Endothelial cell of umbilical vein (primary cell): ENCODE results near the gene ATL1. TPM values are rescaled to one million over a fixed set of nuclear protein-coding genes. Genes with fewer than 3 reads are reported as not detected.
A peak's percentile ranks its signal among the peaks of the same experiment; 100 is the strongest.

ENCODE experiments used
- BruUV-seq: library from RNA; stranded (reverse); fragments of 400-500 nt; replicated peaks from 2 replicates; lab custom pipeline; 2021; lab: Mats Ljungman, UMichigan
- CTCF ChIA-PET: fragments of 300-600, 350-600 bp; sonication (Branson Sonifier 250); formaldehyde crosslinking; loops from one replicate; lab custom pipeline; 2021; ENCODE audit warnings: antibody characterized with exemption, inconsistent platforms; lab: Charles Lee
- POLR2A ChIA-PET: fragments of 300-600, 350-600 bp; sonication (Branson Sonifier 250); formaldehyde crosslinking; loops from one replicate; lab custom pipeline; 2021; ENCODE audit warnings: antibody characterized with exemption, inconsistent platforms; lab: Charles Lee
- DNase-seq: peaks from one replicate; pipeline ENCODE4 v3.0.0-alpha.2; 2011; ENCODE audit warnings: low read depth, low spot score
- FAIRE-seq: peaks from 2 replicates; lab custom pipeline; 2011; peaks lifted over from hg19 to GRCh38; lab: Jason Lieb, UNC
- H2AFZ ChIP-seq: 2 replicates; pipeline ENCODE4 v1.6.0; 2012; ENCODE audit warnings: low read depth, low read length, control low read depth, inconsistent platforms
- H3K27ac ChIP-seq: 2 replicates; pipeline ENCODE4 v1.5.1; 2011; ENCODE audit warnings: low read depth, mild to moderate bottlenecking, control low read depth, low read length, moderate library complexity; ENCODE audit not compliant: insufficient read depth
- H3K27me3 ChIP-seq, 2 experiments: 2 replicates each; pipeline versions ENCODE4 v1.6.0 to v1.6.1; 2011; ENCODE audit warnings: low read length in 2 of 2, mixed read lengths in 1 of 2; ENCODE audit not compliant: control insufficient read depth in 2 of 2, insufficient read depth in 2 of 2
- H3K36me3 ChIP-seq, 2 experiments: 2 replicates in 1 of 2; 3 replicates in 1 of 2; pipeline ENCODE4 v1.5.1; 2011; ENCODE audit warnings: low read length in 2 of 2, mild to moderate bottlenecking in 1 of 2, moderate library complexity in 1 of 2; ENCODE audit not compliant: control insufficient read depth in 2 of 2, insufficient read depth in 2 of 2; ENCODE audit errors: extremely low read depth in 1 of 2
- H3K4me1 ChIP-seq: 3 replicates; pipeline ENCODE4 v1.5.1; 2011; ENCODE audit warnings: mild to moderate bottlenecking, low read length; ENCODE audit not compliant: control insufficient read depth, insufficient read depth; ENCODE audit errors: extremely low read depth
- H3K4me2 ChIP-seq: 2 replicates; pipeline ENCODE4 v1.6.1; 2011; ENCODE audit warnings: low read length, control low read depth, mixed read lengths; ENCODE audit not compliant: insufficient read depth
- H3K4me3 ChIP-seq, 3 experiments: fragments of 200-600 bp in 1 of 3; sonication (generic), shearing (Covaris generic) in 1 of 3; replicated peaks in 1 of 3; 2 replicates each; pipeline ENCODE4 v1.5.1; 2011 to 2016; ENCODE audit warnings: control low read depth in 3 of 3, low read length in 3 of 3, mild to moderate bottlenecking in 2 of 3, inconsistent platforms in 1 of 3, low read depth in 1 of 3, moderate library complexity in 1 of 3; ENCODE audit not compliant: insufficient read depth in 1 of 3
- H3K79me2 ChIP-seq: 2 replicates; pipeline ENCODE4 v1.6.0; 2012; ENCODE audit warnings: low read length, inconsistent platforms; ENCODE audit not compliant: control insufficient read depth, insufficient read depth
- H3K9ac ChIP-seq: replicated peaks from 2 replicates; pipeline ENCODE3; 2011; ENCODE audit warnings: low read length, control low read depth; ENCODE audit not compliant: insufficient read depth; ENCODE audit errors: extremely low read depth
- H3K9me1 ChIP-seq: replicated peaks from 3 replicates; pipeline ENCODE4 v1.6.0; 2011; ENCODE audit warnings: mild to moderate bottlenecking, low read length; ENCODE audit not compliant: control insufficient read depth, insufficient read depth; ENCODE audit errors: extremely low read depth
- H3K9me3 ChIP-seq: replicated peaks from 2 replicates; pipeline ENCODE4 v1.5.1; 2012; ENCODE audit warnings: low read length, inconsistent platforms; ENCODE audit not compliant: control insufficient read depth, insufficient read depth
- H4K20me1 ChIP-seq: replicated peaks from 2 replicates; pipeline ENCODE3; 2011; ENCODE audit warnings: mild to moderate bottlenecking, low read length; ENCODE audit not compliant: control insufficient read depth, insufficient read depth; ENCODE audit errors: extremely low read depth
- EZH2 ChIP-seq: IDR thresholded peaks from 2 replicates; pipeline ENCODE4 v1.6.1; 2012; ENCODE audit warnings: borderline replicate concordance, low read depth, mild to moderate bottlenecking, moderate library complexity, low read length, inconsistent platforms; ENCODE audit not compliant: severe bottlenecking
- FOS ChIP-seq: IDR thresholded peaks from 2 replicates; pipeline ENCODE4 v1.6.1; 2011; ENCODE audit warnings: mild to moderate bottlenecking, low read length, moderate library complexity, borderline replicate concordance; ENCODE audit not compliant: insufficient read depth
- GATA2 ChIP-seq: IDR thresholded peaks from 2 replicates; pipeline ENCODE4 v1.7.0; 2011; ENCODE audit warnings: low read depth, mild to moderate bottlenecking, moderate library complexity, mixed read lengths, low read length; ENCODE audit not compliant: insufficient read length, insufficient read depth
- JUN ChIP-seq: IDR thresholded peaks from 2 replicates; pipeline ENCODE4 v1.6.1; 2011; ENCODE audit warnings: borderline replicate concordance, low read depth; ENCODE audit not compliant: insufficient read length, insufficient read depth
- MYC ChIP-seq: IDR thresholded peaks from one replicate; pipeline ENCODE4 v1.6.1; 2011; ENCODE audit warnings: mild to moderate bottlenecking, low read depth, low read length
- POLR2A ChIP-seq: IDR thresholded peaks from 2 replicates; pipeline ENCODE4 v1.6.1; 2012; ENCODE audit warnings: low read depth, mild to moderate bottlenecking, control low read depth, low read length
- POLR2AphosphoS5 ChIP-seq: IDR thresholded peaks from 2 replicates; pipeline ENCODE4 v1.6.1; 2012; ENCODE audit warnings: low read depth, mild to moderate bottlenecking, control low read depth, low read length, moderate library complexity; ENCODE audit not compliant: insufficient read depth
- dilution Hi-C: fragments of 300-500 bp; cut with MboI; formaldehyde crosslinking; loops from one replicate; pipeline ENCODE4 v1.15.0; 2019; ENCODE audit warnings: low sequenced_read_pairs; ENCODE audit not compliant: extremely low pct_ligation_motif_present
- intact Hi-C: fragments of 100-400 bp; cut with micrococcal nuclease; formaldehyde crosslinking; loops from one replicate; pipeline ENCODE4 v1.10.0; 2022
- polyA plus RNA-seq, 4 experiments: library from polyadenylated mRNA; depleted of rRNA in 3 of 4; stranded (reverse) in 3 of 4; unstranded in 1 of 4; fragments of >200 nt; gene quantifications; 2 replicates each; pipeline versions ENCODE4 v1.2.1 to v1.2.3, GENCODE V29; 2011 to 2012; ENCODE audit warnings: missing spikeins in 1 of 4
- total RNA-seq: library from RNA; stranded (reverse); gene quantifications from 2 replicates; pipeline ENCODE4 v1.2.3, GENCODE V29; 2021
- TF ChIP-seq, protein P1 (sequence below): IDR thresholded peaks from 2 replicates; pipeline ENCODE4 v1.6.1; 2011; ENCODE audit not compliant: insufficient read depth, insufficient read length
- TF ChIP-seq, protein P2 (sequence below), 2 donors: IDR thresholded peaks; 1 replicate in 1 of 2; 2 replicates in 1 of 2; pipeline ENCODE4 v1.5.1; 2011; ENCODE audit warnings: low read length in 2 of 2, mild to moderate bottlenecking in 2 of 2, moderate library complexity in 2 of 2, control low read depth in 1 of 2, inconsistent platforms in 1 of 2, low read depth in 1 of 2; ENCODE audit not compliant: insufficient read depth in 1 of 2; ENCODE audit errors: extremely low read depth in 1 of 2

Gene ATL1
- total and polyA plus RNA-seq, 2 donors (not counting 3 experiments of a cell fraction or from before 2014, with no cell fraction given): 1.1 to 5.1 TPM

- Histone ChIP-seq H3K27me3 (no peaks in the 10 kb centered on the region), H3K79me2 (no peaks in the 10 kb centered on the region), H3K9me1 (no peaks in the 10 kb centered on the region), H3K9me3 (no peaks in the 10 kb centered on the region), H4K20me1 (no peaks in the 10 kb centered on the region), H3K4me3 (peak overlapping the region in 1 of 3 experiments; percentile 1), H3K4me1 (peaks cover 24% of the 10 kb centered on the region), H3K27ac (peak overlapping the region; percentile 69), H3K36me3 (no peaks in the 10 kb centered on the region), H3K9ac (peak overlapping the region; percentile 36), H3K4me2 (peak overlapping the region; percentile 75), H2AFZ (peak overlapping the region; percentile 72)
- TF ChIP-seq EZH2 (no peak), JUN (peak; percentile 47), POLR2A (no peak), POLR2AphosphoS5 (peak; percentile 35), GATA2 (peak; percentile 25), MYC (no peak), FOS (peak; percentile 71)
- TF ChIP-seq, protein P1, sequence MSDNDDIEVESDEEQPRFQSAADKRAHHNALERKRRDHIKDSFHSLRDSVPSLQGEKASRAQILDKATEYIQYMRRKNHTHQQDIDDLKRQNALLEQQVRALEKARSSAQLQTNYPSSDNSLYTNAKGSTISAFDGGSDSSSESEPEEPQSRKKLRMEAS: no peak
- TF ChIP-seq, protein P2, sequence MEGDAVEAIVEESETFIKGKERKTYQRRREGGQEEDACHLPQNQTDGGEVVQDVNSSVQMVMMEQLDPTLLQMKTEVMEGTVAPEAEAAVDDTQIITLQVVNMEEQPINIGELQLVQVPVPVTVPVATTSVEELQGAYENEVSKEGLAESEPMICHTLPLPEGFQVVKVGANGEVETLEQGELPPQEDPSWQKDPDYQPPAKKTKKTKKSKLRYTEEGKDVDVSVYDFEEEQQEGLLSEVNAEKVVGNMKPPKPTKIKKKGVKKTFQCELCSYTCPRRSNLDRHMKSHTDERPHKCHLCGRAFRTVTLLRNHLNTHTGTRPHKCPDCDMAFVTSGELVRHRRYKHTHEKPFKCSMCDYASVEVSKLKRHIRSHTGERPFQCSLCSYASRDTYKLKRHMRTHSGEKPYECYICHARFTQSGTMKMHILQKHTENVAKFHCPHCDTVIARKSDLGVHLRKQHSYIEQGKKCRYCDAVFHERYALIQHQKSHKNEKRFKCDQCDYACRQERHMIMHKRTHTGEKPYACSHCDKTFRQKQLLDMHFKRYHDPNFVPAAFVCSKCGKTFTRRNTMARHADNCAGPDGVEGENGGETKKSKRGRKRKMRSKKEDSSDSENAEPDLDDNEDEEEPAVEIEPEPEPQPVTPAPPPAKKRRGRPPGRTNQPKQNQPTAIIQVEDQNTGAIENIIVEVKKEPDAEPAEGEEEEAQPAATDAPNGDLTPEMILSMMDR (IDR thresholded peaks at IDR 0.05; ENCODE audit: extremely low read depth in 1 of 2, insufficient read depth in 1 of 2, low read depth in 1 of 2, low read length in 2 of 2): no peak
- dilution Hi-C loops: no loop called here
- intact Hi-C loops: loop anchor here (1.0 kb wide), 1 partner anchor 9 kb away; the partner anchor contains the start of gene SAV1
- ChIA-PET CTCF (interaction anchor here (0.7 to 2.2 kb wide), 6 partner anchors 9 to 80 kb away, joined by 3 to 15 read pairs (median 4); partner anchors contain the start of gene SAV1), POLR2A (interaction anchor here (0.5 to 1.3 kb wide), 3 partner anchors 9 to 21 kb away, joined by 3 to 7 read pairs (median 3); partner anchors contain the start of gene SAV1)
- FAIRE-seq (peak; percentile 83), DNase-seq (peak; percentile 74)
- BruUV-seq: no TSS peak
Observed at GRCh38 chr14:50677527-50678063, 117.7 kb downstream of the ATL1 start.
